ENCODE results near the gene KLRC4. TPM values are rescaled to one million over a fixed set of nuclear protein-coding genes. Genes with fewer than 3 reads are reported as not detected.

KLRC4 gene
- total and polyA plus RNA-seq, 2 experiments from 2014 or later: not detected

DNA sequence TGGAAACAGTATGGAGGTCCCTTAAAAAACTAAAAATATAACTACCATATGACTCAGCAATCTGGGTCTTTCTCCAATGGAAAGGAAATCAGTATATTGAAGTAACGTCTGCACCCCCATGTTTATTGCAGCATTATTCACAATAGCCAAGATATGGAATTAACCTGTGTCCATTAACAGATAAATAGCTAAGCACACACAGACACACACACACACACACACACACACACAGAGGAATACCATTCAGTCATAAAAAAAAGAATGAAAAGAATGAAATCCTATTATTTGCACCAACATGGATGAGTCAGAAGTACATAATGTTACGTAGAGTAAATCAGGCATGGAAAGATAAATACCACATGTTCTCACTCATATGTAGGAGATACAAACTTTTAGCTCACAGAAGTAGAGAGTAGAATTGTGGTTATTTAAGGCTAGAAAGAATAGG lies 24.4 kb downstream of the KLRC4 start:
- Histone ChIP-seq H3K4me3 (no peak overlapping the region), H2AFZ (no peak overlapping the region; the same call in 1 of the 2 replicates), H3K36me3 (ENCODE audit: insufficient read depth) (no peaks in the 10 kb centered on the region), H3K79me2 (replicated peaks; ENCODE audit: insufficient read depth) (no peaks in the 10 kb centered on the region), H3K27ac (ENCODE audit: low read depth) (no peak overlapping the region), H3K4me1 (ENCODE audit: insufficient read depth) (no peaks in the 10 kb centered on the region), H3K27me3 (ENCODE audit: insufficient read depth) (no peaks in the 10 kb centered on the region), H3K9me2 (ENCODE audit: insufficient read depth) (peaks cover 3% of the 10 kb centered on the region), H3F3A (replicated peaks; ENCODE audit: low read depth) (no peaks in the 10 kb centered on the region), H3K4me2 (no peak overlapping the region), H4K20me1 (replicated peaks; ENCODE audit: insufficient read depth) (no peaks in the 10 kb centered on the region)
- peaks cover 9% of the 10 kb centered on the region; the same call in 2 of the 3 replicates for H3K9me3 Mint-ChIP-seq
- TF ChIP-seq POLR2AphosphoS5 (IDR thresholded peaks at IDR 0.05; ENCODE audit: low read depth) (no peak), EZH2phosphoT487 (IDR thresholded peaks at IDR 0.05; ENCODE audit: unreplicated experiment) (no peak), EZH2 (IDR thresholded peaks at IDR 0.05; ENCODE audit: low read depth, unreplicated experiment) (no peak), ZNF331 (CRISPR knock-in tag; IDR thresholded peaks at IDR 0.05; ENCODE audit: low read depth) (no peak), JUNB (IDR thresholded peaks at IDR 0.05; ENCODE audit: unreplicated experiment) (no peak), CREB1 (CRISPR knock-in tag; IDR thresholded peaks at IDR 0.05; ENCODE audit: low read depth) (no peak), ZNF114 (CRISPR knock-in tag; IDR thresholded peaks at IDR 0.05) (no peak), NANOG (IDR thresholded peaks at IDR 0.05; ENCODE audit: borderline replicate concordance) (no peak), STAT1 (IDR thresholded peaks at IDR 0.05; ENCODE audit: unreplicated experiment) (no peak)
- TF ChIP-seq, protein P1, sequence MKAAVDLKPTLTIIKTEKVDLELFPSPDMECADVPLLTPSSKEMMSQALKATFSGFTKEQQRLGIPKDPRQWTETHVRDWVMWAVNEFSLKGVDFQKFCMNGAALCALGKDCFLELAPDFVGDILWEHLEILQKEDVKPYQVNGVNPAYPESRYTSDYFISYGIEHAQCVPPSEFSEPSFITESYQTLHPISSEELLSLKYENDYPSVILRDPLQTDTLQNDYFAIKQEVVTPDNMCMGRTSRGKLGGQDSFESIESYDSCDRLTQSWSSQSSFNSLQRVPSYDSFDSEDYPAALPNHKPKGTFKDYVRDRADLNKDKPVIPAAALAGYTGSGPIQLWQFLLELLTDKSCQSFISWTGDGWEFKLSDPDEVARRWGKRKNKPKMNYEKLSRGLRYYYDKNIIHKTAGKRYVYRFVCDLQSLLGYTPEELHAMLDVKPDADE (IDR thresholded peaks at IDR 0.05): no peak
- TF ChIP-seq, protein P2, sequence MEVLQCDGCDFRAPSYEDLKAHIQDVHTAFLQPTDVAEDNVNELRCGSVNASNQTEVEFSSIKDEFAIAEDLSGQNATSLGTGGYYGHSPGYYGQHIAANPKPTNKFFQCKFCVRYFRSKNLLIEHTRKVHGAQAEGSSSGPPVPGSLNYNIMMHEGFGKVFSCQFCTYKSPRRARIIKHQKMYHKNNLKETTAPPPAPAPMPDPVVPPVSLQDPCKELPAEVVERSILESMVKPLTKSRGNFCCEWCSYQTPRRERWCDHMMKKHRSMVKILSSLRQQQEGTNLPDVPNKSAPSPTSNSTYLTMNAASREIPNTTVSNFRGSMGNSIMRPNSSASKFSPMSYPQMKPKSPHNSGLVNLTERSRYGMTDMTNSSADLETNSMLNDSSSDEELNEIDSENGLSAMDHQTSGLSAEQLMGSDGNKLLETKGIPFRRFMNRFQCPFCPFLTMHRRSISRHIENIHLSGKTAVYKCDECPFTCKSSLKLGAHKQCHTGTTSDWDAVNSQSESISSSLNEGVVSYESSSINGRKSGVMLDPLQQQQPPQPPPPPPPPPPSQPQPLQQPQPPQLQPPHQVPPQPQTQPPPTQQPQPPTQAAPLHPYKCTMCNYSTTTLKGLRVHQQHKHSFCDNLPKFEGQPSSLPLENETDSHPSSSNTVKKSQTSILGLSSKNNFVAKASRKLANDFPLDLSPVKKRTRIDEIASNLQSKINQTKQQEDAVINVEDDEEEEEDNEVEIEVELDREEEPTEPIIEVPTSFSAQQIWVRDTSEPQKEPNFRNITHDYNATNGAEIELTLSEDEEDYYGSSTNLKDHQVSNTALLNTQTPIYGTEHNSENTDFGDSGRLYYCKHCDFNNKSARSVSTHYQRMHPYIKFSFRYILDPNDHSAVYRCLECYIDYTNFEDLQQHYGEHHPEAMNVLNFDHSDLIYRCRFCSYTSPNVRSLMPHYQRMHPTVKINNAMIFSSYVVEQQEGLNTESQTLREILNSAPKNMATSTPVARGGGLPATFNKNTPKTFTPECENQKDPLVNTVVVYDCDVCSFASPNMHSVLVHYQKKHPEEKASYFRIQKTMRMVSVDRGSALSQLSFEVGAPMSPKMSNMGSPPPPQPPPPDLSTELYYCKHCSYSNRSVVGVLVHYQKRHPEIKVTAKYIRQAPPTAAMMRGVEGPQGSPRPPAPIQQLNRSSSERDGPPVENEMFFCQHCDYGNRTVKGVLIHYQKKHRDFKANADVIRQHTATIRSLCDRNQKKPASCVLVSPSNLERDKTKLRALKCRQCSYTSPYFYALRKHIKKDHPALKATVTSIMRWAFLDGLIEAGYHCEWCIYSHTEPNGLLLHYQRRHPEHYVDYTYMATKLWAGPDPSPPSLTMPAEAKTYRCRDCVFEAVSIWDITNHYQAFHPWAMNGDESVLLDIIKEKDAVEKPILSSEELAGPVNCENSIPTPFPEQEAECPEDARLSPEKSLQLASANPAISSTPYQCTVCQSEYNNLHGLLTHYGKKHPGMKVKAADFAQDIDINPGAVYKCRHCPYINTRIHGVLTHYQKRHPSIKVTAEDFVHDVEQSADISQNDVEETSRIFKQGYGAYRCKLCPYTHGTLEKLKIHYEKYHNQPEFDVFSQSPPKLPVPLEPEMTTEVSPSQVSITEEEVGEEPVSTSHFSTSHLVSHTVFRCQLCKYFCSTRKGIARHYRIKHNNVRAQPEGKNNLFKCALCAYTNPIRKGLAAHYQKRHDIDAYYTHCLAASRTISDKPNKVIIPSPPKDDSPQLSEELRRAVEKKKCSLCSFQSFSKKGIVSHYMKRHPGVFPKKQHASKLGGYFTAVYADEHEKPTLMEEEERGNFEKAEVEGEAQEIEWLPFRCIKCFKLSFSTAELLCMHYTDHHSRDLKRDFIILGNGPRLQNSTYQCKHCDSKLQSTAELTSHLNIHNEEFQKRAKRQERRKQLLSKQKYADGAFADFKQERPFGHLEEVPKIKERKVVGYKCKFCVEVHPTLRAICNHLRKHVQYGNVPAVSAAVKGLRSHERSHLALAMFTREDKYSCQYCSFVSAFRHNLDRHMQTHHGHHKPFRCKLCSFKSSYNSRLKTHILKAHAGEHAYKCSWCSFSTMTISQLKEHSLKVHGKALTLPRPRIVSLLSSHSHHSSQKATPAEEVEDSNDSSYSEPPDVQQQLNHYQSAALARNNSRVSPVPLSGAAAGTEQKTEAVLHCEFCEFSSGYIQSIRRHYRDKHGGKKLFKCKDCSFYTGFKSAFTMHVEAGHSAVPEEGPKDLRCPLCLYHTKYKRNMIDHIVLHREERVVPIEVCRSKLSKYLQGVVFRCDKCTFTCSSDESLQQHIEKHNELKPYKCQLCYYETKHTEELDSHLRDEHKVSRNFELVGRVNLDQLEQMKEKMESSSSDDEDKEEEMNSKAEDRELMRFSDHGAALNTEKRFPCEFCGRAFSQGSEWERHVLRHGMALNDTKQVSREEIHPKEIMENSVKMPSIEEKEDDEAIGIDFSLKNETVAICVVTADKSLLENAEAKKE (CRISPR knock-in tag; IDR thresholded peaks at IDR 0.05): no peak
- TF ChIP-seq, protein P3, sequence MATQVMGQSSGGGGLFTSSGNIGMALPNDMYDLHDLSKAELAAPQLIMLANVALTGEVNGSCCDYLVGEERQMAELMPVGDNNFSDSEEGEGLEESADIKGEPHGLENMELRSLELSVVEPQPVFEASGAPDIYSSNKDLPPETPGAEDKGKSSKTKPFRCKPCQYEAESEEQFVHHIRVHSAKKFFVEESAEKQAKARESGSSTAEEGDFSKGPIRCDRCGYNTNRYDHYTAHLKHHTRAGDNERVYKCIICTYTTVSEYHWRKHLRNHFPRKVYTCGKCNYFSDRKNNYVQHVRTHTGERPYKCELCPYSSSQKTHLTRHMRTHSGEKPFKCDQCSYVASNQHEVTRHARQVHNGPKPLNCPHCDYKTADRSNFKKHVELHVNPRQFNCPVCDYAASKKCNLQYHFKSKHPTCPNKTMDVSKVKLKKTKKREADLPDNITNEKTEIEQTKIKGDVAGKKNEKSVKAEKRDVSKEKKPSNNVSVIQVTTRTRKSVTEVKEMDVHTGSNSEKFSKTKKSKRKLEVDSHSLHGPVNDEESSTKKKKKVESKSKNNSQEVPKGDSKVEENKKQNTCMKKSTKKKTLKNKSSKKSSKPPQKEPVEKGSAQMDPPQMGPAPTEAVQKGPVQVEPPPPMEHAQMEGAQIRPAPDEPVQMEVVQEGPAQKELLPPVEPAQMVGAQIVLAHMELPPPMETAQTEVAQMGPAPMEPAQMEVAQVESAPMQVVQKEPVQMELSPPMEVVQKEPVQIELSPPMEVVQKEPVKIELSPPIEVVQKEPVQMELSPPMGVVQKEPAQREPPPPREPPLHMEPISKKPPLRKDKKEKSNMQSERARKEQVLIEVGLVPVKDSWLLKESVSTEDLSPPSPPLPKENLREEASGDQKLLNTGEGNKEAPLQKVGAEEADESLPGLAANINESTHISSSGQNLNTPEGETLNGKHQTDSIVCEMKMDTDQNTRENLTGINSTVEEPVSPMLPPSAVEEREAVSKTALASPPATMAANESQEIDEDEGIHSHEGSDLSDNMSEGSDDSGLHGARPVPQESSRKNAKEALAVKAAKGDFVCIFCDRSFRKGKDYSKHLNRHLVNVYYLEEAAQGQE (IDR thresholded peaks at IDR 0.05; ENCODE audit: unreplicated experiment): no peak
- TF ChIP-seq, protein P4, sequence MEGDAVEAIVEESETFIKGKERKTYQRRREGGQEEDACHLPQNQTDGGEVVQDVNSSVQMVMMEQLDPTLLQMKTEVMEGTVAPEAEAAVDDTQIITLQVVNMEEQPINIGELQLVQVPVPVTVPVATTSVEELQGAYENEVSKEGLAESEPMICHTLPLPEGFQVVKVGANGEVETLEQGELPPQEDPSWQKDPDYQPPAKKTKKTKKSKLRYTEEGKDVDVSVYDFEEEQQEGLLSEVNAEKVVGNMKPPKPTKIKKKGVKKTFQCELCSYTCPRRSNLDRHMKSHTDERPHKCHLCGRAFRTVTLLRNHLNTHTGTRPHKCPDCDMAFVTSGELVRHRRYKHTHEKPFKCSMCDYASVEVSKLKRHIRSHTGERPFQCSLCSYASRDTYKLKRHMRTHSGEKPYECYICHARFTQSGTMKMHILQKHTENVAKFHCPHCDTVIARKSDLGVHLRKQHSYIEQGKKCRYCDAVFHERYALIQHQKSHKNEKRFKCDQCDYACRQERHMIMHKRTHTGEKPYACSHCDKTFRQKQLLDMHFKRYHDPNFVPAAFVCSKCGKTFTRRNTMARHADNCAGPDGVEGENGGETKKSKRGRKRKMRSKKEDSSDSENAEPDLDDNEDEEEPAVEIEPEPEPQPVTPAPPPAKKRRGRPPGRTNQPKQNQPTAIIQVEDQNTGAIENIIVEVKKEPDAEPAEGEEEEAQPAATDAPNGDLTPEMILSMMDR (conservative IDR thresholded peaks at IDR 0.05; ENCODE audit: low read depth in 2 of 2): no peak
- ATAC-seq (no peak), DNase-seq (ENCODE audit: low spot score) (no peak)
- H3K4me1 Mint-ChIP-seq: no peaks in the 10 kb centered on the region
- no peak overlapping the region for H3K4me3 Mint-ChIP-seq
- H3K27ac Mint-ChIP-seq: no peak overlapping the region
- H3K36me3 Mint-ChIP-seq (ENCODE audit: low read depth): peaks cover 3% of the 10 kb centered on the region; the same call in 1 of the 3 replicates
- no peaks in the 10 kb centered on the region for H3K27me3 Mint-ChIP-seq (ENCODE audit: insufficient read depth, low read depth, poor library complexity)

Measured in GM23338 (cell line).